Activated CD8-positive, alpha-beta memory T cell treated with anti-CD3 and anti-CD28 coated beads, Interleukin-2, amount 50 U/mL, for 48 hours (primary cell): ENCODE data around the gene NAV3.
"Not testable (repeated sequence)": the region's sequence is repeated elsewhere in the genome, so short reads cannot be mapped to it uniquely, and the experiment has no call there.

Source experiments
- DNase-seq: peaks from one replicate; pipeline ENCODE4 v3.0.0-alpha.2; 2020

Gene NAV3

GRCh38 chr12:78081590-78082314 is 251.1 kb downstream of the NAV3 start:
- DNase-seq = no peak

- no peak for DNase-seq
These were observed 255.0 kb downstream of the NAV3 start for GRCh38 chr12:78085542-78086182.

- no peak for DNase-seq
These were observed 256.1 kb downstream of the NAV3 start for GRCh38 chr12:78086553-78087362.

- no peak for DNase-seq
These were observed 256.6 kb downstream of the NAV3 start for GRCh38 chr12:78087363-78087675.

- no peak for DNase-seq
These were observed 257.7 kb downstream of the NAV3 start for GRCh38 chr12:78088391-78088832.

GRCh38 chr12:78090266-78090665 is 259.6 kb downstream of the NAV3 start:
- no peak for DNase-seq

- no peak for DNase-seq
These were observed 264.9 kb downstream of the NAV3 start for GRCh38 chr12:78095623-78096022.

- DNase-seq = no peak
These were observed 266.4 kb downstream of the NAV3 start for GRCh38 chr12:78096909-78097597.

- no peak for DNase-seq
These were observed 269.1 kb downstream of the NAV3 start for GRCh38 chr12:78099806-78100205.

GRCh38 chr12:78101113-78101876 is 270.6 kb downstream of the NAV3 start:
- DNase-seq = no peak

GRCh38 chr12:78101946-78102635 is 271.4 kb downstream of the NAV3 start:
- no peak for DNase-seq

- not testable (repeated sequence) for DNase-seq
These were observed 272.1 kb downstream of the NAV3 start for GRCh38 chr12:78102801-78103200.

GRCh38 chr12:78115889-78116288 is 285.2 kb downstream of the NAV3 start:
- DNase-seq = no peak

GRCh38 chr12:78118036-78118435 is 287.3 kb downstream of the NAV3 start:
- DNase-seq = no peak

GRCh38 chr12:78118486-78118885 is 287.8 kb downstream of the NAV3 start:
- DNase-seq = no peak

- no peak for DNase-seq
These were observed 288.7 kb downstream of the NAV3 start for GRCh38 chr12:78119351-78119918.

- DNase-seq = no peak
These were observed 289.6 kb downstream of the NAV3 start for GRCh38 chr12:78120306-78120705.

GRCh38 chr12:78120866-78121560 is 290.3 kb downstream of the NAV3 start:
- DNase-seq = no peak

- DNase-seq = no peak
These were observed 291.4 kb downstream of the NAV3 start for GRCh38 chr12:78121969-78122610.

GRCh38 chr12:78128211-78128610 is 297.5 kb downstream of the NAV3 start:
- DNase-seq = no peak
